Right hindlimb (tissue), 1 donor: ENCODE measurements around the gene SDHC.

Experiments
- DNase-seq: peaks from one replicate; pipeline ENCODE4 v3.0.0-alpha.2; 2018

Gene SDHC, protein sequence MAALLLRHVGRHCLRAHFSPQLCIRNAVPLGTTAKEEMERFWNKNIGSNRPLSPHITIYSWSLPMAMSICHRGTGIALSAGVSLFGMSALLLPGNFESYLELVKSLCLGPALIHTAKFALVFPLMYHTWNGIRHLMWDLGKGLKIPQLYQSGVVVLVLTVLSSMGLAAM

DNA sequence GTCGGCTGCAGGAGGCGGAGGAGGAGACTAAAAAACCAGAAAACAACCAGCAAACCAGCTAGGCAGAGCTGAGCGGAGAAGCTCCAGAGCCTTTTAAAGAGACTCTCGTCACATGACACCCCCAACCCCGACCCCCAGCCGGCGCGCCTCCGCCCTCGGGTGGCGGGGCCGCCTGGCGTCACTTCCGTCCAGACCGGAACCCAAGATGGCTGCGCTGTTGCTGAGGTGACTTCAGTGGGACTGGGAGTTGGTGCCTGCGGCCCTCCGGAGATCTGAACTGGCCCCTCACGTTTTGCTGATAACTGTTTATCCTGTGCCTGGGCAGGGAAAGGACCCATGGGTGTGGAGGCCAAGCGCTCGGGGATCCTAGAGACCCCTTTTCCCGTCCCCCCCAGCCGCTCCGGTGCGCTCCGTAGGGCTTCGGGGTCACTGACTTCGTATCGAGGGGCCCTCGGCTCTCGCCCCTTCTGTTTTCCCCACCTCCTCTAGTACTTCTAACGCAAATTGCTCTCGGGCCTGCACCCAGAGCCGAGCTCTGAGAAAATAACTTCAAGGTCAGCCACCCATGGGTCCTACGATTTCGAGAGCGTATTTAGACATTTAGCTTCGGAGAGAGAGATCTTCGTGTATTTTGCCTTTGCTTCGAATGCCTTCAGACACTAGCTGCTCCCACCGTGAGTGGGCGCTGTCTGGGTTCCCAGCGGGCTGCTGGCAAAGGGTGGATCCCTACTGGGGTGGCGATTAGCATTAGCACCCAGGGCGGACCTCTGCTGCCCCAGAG, at the start of gene SDHC:
SDHC (plus strand) TSS at position 181 of the 781 bp plus-strand sequence; CDS start at position 206, 25 bp downstream.
- DNase-seq = peak; percentile 94

DNA sequence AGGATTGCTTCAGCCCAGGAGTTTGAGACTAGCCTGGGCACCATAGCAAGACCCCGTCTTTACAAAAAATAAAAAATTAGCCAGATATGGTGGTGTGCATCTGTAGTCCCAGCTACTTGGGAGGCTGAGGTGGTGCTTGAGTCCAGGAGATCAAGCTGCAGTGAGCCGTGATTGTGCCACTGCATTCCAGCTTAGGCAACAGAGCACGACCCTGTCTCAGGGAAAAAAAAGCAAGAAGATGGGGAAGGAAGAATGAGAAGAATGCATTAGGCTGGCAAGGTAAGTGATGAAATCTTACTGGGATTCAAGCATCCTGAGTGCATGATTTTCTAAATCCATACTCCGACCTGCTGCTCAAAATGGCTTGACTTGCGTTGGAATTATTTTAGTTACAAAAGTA, 48.9 kb upstream of the SDHC start:
- no peak for DNase-seq

DNA sequence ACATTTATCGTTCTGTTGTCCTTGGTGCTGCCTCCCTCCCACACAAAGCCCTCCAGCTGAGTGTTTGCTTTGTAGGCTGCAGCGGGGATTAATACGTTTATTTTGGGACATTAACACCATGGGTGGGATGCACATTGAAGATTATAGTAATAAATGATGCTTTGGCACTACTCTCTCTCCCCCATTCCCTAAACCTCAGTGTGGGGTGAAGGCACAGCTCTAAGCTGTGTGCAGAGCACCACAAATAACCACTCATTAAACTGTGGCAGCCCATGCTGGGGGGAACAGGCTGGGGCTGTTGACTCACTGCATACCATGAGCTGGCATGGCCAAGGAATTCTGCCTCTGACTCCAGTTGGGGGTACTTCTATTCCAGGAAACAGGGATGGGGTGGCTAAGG, 48.0 kb upstream of the SDHC start:
- peak; percentile 25 for DNase-seq

DNA sequence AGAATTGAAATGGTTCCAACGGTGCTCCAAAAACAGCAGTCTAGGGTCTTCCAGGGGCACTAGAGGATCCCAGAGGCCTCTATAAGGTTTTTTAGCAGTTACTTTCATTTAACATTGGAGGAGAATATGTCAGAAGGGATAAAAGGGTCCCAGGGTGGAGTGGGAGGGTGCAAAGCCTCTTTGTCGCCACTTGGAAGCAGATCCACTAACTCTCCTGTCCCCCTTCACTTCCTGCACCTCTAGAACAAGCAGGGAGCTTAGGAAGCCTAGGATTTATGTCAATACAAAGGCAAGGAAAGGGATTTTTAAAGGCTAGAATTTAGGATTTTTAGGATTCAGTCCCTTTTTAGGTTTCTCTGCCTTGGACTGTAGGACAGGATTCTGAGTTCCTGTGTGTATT, 47.3 kb upstream of the SDHC start:
- no peak for DNase-seq

DNA sequence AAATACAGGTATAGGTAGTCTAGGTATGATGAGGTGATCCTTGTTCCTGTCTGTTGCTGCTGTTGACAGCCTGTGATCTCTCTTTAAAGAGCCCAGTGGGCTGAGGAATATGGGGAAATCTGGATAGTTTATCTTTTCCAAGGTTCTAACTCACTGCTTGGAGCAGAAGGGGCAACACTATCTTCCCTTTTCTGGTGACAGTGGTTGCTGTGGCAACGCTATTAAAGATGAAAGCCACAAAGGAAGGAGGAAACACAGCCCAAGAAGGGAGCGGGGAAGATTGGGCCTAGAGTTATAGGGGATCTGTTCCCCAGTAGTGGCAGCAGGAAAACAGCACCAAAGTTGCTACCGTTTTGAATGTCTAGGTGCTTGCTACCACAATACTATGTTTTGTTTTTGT, 46.9 kb upstream of the SDHC start:
- DNase-seq = no peak

DNA sequence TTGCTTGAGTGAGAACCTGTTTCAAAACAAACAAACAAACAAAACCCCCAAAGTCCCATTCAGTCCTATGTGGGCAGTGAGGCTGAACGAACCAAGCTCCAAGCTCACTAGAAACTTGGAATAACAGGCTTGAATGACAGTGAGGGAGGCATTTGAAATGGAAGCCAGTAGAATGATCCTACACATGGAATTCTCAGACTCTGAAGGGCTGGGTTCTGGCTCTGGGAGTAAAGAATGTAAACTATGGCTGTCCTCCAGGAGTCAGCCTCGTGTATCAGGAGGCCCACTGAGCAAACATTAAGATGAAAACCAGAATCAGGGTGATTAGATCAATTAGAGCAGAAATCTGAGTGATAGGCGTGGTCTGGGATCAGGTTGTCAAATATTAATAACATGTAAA, 40.8 kb upstream of the SDHC start:
- DNase-seq = no peak

DNA sequence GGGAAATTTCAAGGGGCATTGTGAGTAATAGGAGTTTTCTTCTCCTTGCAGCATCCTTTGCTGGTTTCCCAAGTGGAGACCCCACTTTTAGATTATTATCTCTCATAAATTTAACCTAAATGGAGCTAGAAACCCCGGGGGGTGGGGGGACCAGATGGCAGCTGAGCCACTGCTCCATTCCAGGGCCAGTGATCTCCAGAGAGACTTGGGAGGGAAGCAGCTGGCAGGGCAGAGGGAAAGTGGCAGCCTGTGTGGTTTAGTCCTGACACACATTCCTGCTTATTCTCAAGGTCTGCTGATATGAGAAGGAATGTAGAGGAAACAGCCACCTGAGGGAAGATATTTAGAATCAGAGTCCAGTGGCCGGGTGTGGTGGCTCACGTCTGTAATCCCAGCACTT, 39.3 kb upstream of the SDHC start:
- DNase-seq = no peak

DNA sequence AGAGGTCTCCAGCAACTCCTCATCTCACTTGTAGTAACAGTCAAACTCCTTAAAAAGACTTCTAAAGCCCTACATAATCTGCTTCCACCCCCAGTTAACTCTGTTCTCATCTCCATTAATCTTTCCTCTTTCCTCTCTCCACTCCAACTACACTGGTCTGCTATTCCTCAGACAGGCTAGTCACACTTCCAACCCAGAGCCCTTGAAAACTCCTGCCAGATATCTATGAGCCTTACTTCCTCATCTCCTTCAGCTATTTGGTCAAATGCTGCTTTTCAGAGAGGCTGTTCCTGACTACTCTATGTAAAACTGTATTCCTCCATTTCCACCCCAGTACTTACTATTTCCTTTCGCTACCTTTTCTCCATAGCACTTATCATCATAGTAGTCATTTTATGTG, 31.2 kb upstream of the SDHC start:
- no peak for DNase-seq

DNA sequence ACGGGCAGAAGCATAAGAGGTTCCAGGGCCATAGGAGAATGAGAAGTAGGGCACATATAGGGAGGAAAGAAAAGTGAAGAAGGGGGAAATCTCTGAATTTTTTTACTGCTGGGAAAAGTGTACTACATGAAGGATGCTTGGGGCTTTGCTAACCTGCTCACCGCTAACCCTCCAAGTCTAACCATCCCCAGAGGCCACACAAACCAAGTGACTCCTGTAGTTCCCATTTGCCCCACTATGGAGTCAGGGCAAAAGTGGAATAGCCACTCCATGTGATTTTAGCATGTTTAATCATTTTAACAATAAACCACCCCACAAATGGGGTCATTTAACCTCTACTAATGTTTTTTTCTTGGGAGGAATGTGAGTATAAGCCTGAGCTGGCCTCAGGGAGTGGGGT, 29.1 kb upstream of the SDHC start:
- no peak for DNase-seq

DNA sequence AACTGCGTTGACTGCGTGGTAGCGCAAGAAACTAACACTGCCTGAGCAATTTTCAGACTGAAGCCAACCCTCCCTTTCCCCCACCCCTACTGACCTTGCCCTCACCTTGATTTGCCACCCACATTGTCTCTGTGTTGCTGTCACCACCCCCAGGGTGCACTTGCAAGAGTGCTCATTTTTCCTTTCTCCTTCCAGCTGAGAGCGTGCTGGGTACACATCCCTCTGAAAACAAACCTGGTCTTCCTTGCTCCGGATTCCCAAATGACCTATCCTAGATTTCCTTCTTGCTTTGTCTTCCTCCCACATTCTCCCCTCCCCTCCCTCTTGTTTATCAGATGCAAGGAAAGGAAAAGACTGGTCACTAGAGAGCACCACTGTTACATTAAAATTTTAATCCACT, 28.7 kb upstream of the SDHC start:
- no peak for DNase-seq

DNA sequence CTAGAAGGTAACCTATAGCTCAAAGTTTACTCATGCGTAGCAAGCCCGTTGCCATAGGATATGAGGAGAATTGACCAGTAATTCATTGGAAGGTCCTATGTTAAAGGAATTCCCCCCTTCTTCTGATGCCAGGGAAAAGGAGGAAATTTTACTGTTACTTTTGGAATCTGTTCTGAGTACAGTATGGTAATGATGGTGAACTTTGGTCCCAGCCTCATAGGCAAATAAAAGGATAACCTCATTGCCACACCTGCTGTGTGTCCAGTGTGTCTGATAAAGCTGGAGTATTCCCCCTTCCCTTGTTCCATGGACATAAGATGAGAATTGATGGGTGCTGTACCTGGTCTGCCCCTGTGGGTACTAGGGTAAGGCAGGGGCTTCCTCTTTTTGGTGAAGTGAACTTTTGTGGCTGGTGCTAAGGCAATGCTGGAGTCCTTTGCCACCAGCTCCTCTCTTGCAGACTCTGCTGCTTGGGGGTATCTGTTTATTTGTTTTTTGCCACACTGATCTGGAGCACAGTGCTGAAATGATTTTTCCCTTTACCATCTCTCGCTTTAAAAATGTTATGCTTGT, 26.6 kb upstream of the SDHC start:
- no peak for DNase-seq

DNA sequence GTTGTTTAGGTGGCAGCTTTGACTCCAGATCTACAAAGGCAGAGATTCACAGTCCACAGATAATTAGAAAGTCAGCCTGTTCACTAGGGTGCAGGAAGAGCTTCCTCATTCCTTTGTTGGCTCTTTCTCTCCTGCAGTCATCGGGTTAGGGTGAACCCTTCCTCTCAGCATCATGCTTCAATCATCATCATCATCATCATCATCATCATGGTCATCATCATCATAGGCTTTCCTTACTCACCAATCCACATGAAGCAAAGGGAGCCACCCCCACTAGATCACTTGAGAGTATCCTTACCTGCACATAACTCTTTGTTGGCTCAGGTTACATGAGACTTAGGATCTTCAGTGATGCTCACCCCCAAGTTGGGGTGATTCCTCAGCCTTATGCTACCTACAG, 23.4 kb upstream of the SDHC start:
- no peak for DNase-seq

DNA sequence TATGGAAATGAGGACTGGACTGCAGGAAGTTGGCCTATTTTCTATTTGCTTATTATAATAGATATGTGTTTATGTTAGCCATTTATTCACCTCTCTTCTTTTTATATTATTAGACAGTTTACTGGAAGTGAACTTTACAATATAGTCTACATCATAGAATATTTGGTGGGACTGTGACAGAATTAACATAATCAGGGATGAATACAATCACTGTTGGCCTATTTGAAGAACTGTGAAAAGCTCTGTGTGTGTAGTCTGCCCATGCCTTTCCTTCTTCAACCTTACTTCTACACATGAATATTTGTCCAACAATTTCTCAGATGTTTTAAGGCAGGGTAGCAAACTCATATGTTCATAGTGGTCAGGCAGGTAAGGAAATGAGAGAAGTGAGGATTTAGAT, 16.8 kb upstream of the SDHC start:
- DNase-seq = no peak

DNA sequence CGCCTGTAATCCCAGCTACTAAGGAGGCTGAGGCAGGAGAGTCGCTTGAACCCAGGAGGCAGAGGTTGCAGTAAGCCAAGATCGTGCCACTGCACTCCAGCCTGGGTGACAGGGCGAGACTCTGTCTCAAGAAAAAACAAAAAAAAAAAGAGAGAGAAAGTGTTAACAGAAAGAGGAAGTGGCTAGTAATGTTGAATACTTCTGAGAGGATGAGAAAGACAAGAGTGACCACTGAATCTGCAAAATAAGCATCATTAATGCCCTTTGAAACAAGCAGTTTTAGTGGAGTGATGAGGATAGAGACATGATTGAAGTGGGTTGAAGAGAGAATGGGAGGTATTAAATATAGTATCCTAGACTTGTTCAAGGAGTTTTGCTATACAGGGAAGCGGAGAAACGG, 16.1 kb upstream of the SDHC start:
- DNase-seq = no peak

DNA sequence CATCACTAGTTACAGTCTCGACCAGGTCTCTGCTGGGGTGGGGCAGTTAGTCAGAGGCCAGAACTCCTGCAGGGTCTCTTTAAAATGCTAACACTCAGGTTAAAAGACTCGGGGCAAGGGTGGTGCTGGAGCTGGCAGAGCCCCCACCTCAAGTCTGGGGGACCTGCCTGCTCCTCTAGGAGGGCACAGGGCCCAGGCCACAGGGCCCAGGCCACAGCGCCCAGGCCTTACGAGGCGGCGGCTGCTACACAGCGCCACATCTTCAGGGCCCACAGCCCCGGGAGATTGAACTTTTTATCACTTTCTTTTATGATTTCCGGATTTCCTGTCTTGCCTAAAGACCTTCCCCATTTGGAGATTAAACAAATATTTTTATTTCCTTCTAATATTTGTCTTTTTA, 14.8 kb upstream of the SDHC start:
- DNase-seq = no peak

DNA sequence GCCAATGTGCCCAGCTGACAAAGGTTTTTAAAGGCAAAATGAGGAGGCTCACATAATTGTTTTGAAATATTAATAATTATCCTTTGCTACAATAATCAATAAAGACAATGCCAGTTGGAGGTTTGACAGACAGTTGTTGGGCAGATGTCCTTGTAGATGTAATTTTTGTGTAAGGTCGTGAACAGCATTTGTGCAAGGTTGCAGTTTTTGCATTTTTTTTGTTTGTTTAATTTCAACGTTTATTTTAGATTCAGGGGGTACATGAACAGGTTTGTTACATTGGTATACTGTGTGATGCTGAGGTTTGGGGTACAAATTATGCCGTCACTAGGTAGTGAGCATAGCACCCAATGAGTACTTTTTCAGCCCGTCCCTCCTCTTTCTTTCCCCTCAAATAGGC, 13.7 kb upstream of the SDHC start:
- DNase-seq = no peak

DNA sequence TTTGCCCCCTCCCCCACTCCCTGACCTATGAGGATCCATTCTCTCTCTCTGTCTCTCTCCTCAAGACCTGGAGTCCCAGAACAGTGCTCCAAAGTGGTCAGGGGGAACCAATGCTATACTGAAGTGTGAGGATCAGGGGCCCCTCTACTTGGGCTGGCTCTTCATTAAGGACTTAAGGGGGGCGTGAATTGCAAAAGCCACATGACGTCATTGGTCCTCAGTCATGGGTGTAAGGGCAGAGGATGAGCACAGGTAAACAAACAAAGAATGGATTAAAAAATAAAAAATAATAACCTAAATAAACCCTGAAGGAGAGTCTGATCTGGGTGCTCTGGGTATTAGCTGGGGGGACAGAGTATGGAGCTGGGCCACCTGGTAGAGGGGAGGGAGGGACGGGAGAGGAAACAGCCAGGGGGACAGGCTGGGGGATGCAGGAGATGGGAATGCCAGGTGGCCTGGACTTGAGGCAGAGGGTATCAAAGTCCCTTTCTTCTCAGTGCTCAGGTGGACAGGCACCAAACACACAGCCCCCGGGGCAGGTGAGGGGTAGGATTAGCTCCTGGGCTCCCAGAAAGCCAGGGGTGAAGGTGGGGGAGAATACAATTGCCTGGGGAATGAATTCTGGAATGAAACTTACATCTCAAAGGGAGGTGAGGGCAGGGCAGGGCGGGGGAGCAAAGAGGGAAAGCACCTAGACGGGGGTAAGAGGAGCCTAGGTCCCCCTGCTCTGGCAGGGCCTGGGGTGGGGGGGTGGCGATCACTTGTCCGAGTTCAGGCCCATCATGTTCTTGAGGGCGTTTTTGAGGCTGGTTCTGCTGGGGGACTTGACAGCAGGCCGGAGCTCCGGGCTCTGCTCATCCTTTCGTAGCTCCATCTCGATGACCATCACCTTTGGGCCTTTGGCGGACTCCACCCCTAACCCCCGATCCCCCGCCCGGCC, 9.0 kb upstream of the SDHC start:
- no peak for DNase-seq

DNA sequence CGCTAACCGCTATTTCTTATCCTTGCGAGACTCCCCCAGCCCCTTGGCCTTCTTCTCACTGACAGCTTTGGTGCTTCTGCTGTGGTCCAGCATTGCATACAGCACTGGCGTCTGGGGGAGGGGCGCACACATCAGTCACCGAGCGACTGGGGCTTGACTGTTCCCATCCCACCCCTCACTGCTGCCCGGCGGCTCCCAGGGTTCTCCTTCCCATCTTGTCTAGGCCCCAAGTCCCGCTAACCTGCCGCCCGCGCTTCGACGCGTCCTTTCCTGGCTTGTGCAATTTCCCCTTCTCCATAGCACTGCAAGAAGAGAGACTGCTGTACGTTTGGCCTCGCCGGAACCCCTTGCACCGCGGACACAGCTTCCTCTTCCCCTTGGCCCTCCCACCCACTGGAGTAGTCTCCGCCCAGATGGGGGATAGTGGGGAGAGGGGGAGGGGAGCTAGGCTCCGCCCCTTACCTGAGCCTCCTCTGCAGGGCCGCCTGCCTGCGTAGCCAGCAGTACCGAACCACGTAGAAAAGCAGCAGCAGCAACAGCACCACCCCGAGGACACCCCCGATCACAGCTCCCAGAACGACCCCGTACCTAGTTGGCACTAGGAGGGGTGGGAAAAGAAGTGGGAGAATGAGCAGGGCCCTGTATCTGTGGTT, 8.2 kb upstream of the SDHC start:
- peak; percentile 79 for DNase-seq

DNA sequence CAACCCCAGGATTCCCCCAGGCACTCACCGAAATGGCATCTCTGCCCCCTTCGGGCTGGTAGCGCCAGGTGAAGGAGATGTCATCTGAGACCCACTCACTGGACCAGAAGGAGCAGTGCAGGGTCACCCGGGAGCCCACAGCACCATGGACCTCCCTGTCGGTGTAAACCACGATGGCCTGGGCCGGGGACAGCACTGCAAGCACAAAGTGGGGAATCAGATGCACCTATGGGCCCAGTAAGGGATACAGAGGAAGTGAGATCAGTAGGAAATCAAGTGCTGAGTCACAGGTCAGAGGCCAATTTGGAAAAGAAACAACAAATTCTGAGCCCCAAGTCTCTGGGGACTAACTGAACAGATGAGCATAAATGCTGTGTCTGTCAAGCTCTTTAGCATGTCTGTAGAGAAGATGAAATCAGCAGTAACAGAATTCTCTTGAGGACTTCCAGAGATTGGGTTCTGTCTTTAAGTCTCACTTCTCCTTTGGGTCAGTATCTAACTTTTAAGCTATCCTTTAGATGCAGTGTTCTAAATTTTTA, 6.9 kb upstream of the SDHC start:
- no peak for DNase-seq

DNA sequence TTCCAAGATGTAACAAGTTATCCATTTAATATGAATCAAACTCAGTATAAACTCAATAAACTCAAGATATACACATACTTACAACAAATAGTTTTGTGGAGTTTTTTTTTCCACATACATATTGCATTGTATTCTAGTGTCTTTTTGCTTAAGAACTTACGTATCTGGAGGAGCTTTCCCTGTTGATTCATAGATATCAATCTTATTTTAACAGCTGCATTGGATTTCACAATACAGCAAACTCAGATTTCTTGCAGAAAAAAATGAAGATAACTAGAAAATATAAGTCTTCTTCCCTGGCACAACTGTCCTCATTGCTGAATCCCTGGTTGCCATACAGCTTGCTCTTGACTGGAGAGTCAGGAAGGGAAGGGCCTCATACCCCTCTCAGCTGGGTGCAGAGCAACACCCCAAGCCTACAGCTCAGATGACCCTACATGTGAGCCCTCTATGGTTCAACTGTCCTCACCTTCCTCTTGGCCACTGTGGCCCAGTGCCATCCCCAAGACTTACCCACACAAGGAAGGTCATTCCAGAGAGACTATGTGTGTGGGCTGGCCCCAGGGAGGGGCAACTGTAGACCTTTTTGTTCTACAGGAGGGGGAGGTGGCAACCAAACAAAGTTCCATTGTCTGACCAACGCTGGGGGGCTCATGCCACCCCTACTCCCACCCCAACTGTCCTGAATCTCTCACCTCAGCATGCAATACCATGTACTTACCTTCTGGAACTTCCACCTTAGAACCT, 6.1 kb upstream of the SDHC start:
- DNase-seq = no peak

DNA sequence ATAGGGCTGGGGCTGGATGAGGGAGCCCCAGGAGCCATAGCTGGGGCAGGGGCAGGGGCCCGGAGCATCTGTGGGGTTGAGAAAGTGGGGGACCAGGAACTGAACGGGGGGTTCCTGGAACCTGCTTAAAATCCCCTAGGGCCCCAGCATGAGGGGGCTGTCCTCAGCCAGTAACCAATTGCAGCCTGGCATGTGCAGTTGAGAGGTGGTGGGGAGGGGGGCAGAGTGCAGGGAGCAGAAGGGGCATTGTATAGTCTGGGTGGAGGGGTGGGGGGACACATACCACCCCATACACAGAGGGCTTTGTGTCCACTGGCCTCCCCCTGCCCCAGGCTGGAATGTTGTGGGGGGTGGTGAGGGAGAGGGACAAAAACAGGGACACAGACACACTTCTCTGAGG, 4.3 kb upstream of the SDHC start, which contains the start of gene MPZ:
MPZ (minus strand) TSS at position 101 of the 400 bp plus-strand sequence; CDS start at position 38, 63 bp downstream.
- no peak for DNase-seq
